NB4 (cell line): ENCODE results near the gene PCSK4.

Experiments
- DNase-seq: peaks from one replicate; pipeline ENCODE4 v3.0.0; 2010; ENCODE audit warnings: low read depth
- H3K4me3 ChIP-seq: one replicate; pipeline ENCODE4 v1.5.1; 2011; ENCODE audit warnings: mild to moderate bottlenecking, low read depth, low read length, moderate library complexity
- CTCF ChIP-seq: IDR thresholded peaks from one replicate; pipeline ENCODE4 v1.5.1; 2012; ENCODE audit warnings: low read depth, low read length
- MAX ChIP-seq: IDR thresholded peaks from 2 replicates; pipeline ENCODE4 v1.6.1; 2011; ENCODE audit warnings: low read depth, low read length
- MYC ChIP-seq: IDR thresholded peaks from 2 replicates; pipeline ENCODE4 v1.6.1; 2011; ENCODE audit warnings: low read depth, low read length
- POLR2A ChIP-seq: IDR thresholded peaks from 2 replicates; pipeline ENCODE4 v1.6.1; 2011; ENCODE audit warnings: mild to moderate bottlenecking; ENCODE audit not compliant: insufficient read length; ENCODE audit errors: extremely low read depth

The PCSK4 gene

DNA sequence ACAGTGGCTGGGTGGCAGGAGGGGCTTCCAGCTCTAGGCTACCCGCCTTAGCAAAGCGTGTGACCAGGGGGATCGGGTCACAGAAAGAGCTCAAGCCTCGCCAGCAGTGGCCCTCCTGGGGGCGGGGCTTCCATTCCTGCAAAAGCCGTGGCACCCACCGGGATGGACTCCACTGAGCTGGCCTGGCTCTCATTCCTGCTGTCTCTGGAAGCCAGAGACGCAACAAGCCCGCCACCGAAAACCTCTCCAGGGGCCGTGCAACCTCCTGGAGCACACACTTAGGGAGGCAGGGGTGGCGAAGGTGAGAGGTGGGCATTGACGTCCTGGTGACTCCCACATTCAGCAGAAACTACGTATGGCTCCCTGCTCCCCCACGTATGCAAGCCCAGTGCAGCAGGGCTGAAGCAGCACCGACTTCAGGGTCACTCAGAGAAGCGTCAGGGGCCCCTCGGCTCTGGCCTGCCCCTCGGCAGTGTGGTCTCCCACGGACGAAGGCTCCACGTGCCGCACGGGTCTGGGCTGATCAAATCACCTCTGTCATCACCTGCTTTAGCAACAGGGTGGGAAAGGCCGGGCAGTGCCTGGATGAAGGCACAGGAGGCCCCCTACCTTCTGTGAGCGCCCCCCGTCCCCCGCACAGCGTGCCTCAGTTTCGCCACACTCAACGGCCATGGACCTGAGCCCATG is 14.3 kb downstream of the PCSK4 start:
- TF ChIP-seq CTCF, result no peak
- no peak for TF ChIP-seq POLR2A
- no peak for TF ChIP-seq MYC
- TF ChIP-seq MAX, result no peak
- no peak for DNase-seq

DNA sequence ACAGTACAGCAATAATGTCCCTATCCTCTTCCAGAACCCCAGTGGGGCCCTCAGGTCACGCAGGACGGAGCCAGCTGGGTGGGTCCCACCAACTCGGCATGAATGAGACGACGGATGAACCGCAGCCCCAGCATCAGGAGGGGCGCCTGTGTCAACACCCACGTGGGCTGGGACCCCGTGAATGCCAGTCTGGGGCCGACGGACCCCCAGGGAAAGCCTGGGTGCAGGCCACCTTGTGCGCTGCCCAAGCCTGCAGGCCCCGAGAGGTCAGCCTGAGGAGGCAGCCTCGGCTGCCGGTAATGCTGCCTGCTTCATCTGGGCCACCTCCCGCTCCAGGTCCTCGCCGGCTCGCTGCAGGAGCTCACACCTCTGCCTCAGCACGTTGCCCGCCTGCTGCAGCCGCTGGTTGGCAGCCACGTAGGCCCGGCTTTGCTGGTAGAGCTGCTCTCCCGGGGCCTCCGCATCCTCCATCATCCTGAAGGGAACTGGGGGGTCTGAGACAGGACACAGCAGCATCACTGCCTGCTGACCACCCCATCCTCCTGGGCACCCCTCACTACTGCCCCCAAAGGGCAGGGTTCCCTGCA is 15.3 kb downstream of the PCSK4 start:
- TF ChIP-seq CTCF (no peak), MYC (no peak), POLR2A (no peak), MAX (no peak)
- DNase-seq, result no peak
- no peak overlapping the region for H3K4me3 ChIP-seq

More for the DNA sequence above, 14.3 kb downstream of the PCSK4 start:
- H3K4me3 ChIP-seq, result no peak overlapping the region

DNA sequence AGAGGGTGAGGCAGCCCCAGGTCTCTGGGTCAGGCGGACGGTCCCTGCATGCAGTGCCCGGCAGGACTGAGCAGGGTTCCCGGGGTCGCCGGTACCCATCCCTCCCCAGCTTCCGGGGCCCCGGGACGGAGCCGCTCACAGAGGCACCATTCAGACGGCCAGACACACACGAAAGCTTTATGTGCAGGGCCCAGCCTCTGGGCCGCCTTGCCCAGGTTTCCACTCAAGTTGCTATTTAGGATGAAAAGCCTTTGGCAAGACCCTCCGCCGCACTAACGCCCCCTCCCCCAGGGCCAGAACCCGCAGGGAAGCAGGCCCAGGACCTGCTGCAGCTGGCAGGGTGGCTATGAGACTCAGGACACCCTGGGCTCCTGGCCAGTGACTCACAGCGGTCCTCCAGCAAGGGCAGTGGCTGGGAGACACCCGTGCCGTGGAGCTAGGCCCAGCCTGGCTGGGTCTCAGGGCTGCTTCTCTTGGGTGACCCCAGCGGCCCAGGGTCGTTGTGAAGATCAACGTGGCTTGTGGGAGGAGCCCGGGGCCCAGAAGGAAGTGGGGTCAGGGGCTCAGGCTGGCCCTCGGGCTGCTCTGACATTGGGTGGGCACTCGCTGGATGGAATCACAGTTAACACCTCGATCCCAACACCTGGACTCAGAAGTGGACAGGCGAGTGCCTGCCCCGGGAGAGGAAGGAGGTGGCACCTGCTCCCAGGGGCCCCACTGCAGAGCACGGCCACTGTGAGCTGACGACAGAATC is 16.0 kb downstream of the PCSK4 start:
- TF ChIP-seq MYC, result no peak
- TF ChIP-seq MAX, result no peak
- TF ChIP-seq CTCF, result no peak
- no peak for TF ChIP-seq POLR2A
- no peak overlapping the region for H3K4me3 ChIP-seq
- DNase-seq, result no peak

- no peak for DNase-seq
- TF ChIP-seq POLR2A (no peak), CTCF (no peak), MAX (no peak), MYC (no peak)
- no peak overlapping the region for H3K4me3 ChIP-seq
Measured at GRCh38 chr19:1473085-1473851, 16.9 kb downstream of the PCSK4 start.

GRCh38 chr19:1472231-1473084 is 17.7 kb downstream of the PCSK4 start:
- TF ChIP-seq POLR2A (no peak), MAX (no peak)
- DNase-seq, result no peak
- H3K4me3 ChIP-seq, result no peak overlapping the region
